Ishikawa (cell line): ENCODE data around the gene PRRC2B.

Experiments
- CREB1 ChIP-seq: IDR thresholded peaks from 2 replicates; pipeline ENCODE4 v1.6.1; 2012; ENCODE audit warnings: low read depth
- EGR1 ChIP-seq: IDR thresholded peaks from 2 replicates; pipeline ENCODE4 v1.6.1; 2012
- EP300 ChIP-seq: IDR thresholded peaks from 2 replicates; pipeline ENCODE4 v1.6.1; 2012; ENCODE audit warnings: borderline replicate concordance
- FOXM1 ChIP-seq: IDR thresholded peaks from 2 replicates; pipeline ENCODE4 v1.6.1; 2012; ENCODE audit warnings: low read depth, borderline replicate concordance
- MAX ChIP-seq: IDR thresholded peaks from 2 replicates; pipeline ENCODE4 v1.6.1; 2012
- RAD21 ChIP-seq: IDR thresholded peaks from 2 replicates; pipeline ENCODE4 v1.6.1; 2012; ENCODE audit warnings: low read depth
- REST ChIP-seq: IDR thresholded peaks from 2 replicates; pipeline ENCODE4 v1.6.1; 2012; ENCODE audit warnings: low read depth, mild to moderate bottlenecking
- TAF1 ChIP-seq: IDR thresholded peaks from 2 replicates; pipeline ENCODE4 v1.6.1; 2012; ENCODE audit warnings: low read depth, mild to moderate bottlenecking
- TCF12 ChIP-seq: IDR thresholded peaks from 2 replicates; pipeline ENCODE4 v1.6.1; 2012; ENCODE audit warnings: low read depth
- USF1 ChIP-seq: IDR thresholded peaks from 2 replicates; pipeline ENCODE4 v1.6.1; 2012
- YY1 ChIP-seq: IDR thresholded peaks from 2 replicates; pipeline ENCODE4 v1.6.1; 2012; ENCODE audit warnings: low read depth
- ZBTB7A ChIP-seq: IDR thresholded peaks from 2 replicates; pipeline ENCODE4 v1.6.1; 2012; ENCODE audit warnings: low read depth

GRCh38 chr9:131523086-131523388 is 129.2 kb downstream of the PRRC2B start:
- TF ChIP-seq USF1 (no peak), EP300 (no peak), RAD21 (no peak), CREB1 (no peak), REST (no peak), FOXM1 (no peak), YY1 (no peak), EGR1 (no peak), TCF12 (no peak), ZBTB7A (no peak), MAX (no peak), TAF1 (no peak)
